ENCODE results near the gene ESYT1.
A peak's percentile ranks its signal among the peaks of the same experiment; 100 is the strongest.

The ESYT1 gene

GRCh38 chr12:56129942-56130495, 2.0 kb downstream of the ESYT1 start:
- no peak for TF ChIP-seq CTCF (conservative IDR thresholded peaks at IDR 0.05)
- H3K27ac ChIP-seq, result peak overlapping the region; percentile 86

DNA sequence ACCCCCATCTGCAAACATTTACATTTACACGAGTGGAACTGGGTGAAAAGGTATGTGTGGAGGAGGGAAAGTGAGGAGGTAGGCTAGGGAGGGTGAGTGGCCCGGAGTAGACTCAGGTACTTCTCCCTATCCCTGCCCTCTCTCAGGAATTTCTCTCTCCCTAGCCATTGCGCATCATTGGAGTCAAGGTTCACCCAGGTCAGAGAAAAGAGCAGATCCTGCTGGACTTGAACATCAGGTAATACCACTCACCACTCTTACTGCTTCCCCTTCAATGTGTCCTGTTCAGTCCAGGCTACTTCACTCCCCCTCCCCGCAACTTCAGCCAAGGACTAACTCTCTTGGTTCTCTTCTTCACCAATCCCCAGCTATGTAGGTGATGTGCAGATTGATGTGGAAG, 2.8 kb downstream of the ESYT1 start:
- no peak overlapping the region for H3K27ac ChIP-seq
- no peak for TF ChIP-seq CTCF (conservative IDR thresholded peaks at IDR 0.05)

- H3K27ac ChIP-seq, result no peak overlapping the region
- TF ChIP-seq CTCF (conservative IDR thresholded peaks at IDR 0.05), result no peak
Measured at GRCh38 chr12:56134897-56135296, 6.8 kb downstream of the ESYT1 start.

DNA sequence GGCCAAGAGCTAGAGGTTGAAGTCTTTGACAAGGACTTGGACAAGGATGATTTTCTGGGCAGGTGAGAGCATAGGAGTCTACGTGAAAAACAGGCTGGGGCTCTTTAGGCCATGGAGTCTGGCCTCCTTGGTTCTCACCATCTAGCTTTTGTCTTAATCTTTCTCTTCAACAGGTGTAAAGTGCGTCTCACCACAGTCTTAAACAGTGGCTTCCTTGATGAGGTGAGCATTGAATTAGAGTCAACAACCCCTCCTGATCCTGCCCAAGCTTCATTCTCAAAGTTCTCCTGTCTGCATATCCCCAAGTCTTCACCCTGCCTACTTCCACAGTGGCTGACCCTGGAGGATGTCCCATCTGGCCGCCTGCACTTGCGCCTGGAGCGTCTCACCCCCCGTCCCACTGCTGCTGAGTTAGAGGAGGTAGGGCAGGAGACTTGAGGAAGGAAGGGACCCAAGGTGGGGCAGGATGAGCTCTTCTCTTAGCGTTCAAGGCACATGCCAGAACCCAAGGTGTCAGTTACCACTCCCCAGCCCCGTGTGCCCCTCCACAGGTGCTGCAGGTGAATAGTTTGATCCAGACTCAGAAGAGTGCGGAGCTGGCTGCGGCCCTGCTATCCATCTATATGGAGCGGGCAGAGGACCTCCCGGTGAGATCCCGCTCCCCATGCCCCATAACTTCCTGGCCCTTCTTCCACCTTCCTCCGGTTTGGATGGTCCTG, 9.9 kb downstream of the ESYT1 start:
- H3K27ac ChIP-seq, result no peak overlapping the region
- TF ChIP-seq CTCF (conservative IDR thresholded peaks at IDR 0.05), result no peak

DNA sequence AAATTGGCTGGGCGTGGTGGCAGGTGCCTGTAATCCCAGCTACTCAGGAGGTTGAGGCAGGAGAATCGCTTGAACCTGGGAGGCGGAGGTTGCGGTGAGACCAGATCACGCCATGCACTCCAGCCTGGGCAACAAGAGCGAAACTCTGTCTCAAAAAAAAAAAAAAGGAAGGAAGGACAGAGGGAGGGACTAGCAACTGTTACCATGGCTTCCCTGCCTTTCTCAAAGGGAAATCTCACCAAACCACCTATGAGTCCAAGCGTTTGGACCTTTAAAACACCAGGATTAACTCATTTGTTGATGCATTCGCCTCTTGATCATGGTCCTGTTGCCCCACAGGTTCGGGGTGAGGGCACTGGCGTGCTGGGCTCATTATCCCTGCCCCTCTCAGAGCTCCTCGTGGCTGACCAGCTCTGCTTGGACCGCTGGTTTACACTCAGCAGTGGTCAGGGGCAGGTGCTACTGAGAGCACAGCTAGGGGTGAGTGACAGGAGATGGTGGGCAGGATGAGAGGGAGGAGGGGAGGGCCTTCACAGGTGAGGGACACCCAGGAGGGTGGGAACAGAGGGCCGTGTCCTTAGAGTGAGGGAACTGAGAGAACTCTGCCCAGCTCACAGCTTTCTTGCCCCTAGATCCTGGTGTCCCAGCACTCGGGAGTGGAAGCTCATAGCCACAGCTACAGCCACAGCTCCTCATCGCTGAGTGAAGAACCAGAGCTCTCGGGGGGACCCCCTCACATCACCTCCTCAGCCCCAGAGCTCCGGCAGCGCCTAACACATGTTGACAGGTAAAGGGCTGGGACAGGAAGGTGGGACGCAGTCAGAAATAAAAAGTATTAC, 14.1 kb downstream of the ESYT1 start:
- TF ChIP-seq CTCF (conservative IDR thresholded peaks at IDR 0.05), result no peak

GRCh38 chr12:56143217-56143616, 15.2 kb downstream of the ESYT1 start:
- TF ChIP-seq CTCF (conservative IDR thresholded peaks at IDR 0.05), result no peak
- H3K27ac ChIP-seq, result no peak overlapping the region

More for the DNA sequence above, 14.1 kb downstream of the ESYT1 start:
- H3K27ac ChIP-seq, result no peak overlapping the region

- no peak for TF ChIP-seq CTCF (conservative IDR thresholded peaks at IDR 0.05)
- H3K27ac ChIP-seq, result no peak overlapping the region
Measured at GRCh38 chr12:56143870-56144269, 15.8 kb downstream of the ESYT1 start.

Measured in VCaP (cell line).